Fibroblast of villous mesenchyme (primary cell): ENCODE results near the gene ANKRD60. TPM values are rescaled to one million over a fixed set of nuclear protein-coding genes. Genes with fewer than 3 reads are reported as not detected.

ENCODE experiments used
- DNase-seq: peaks from one replicate; pipeline ENCODE4 v3.0.0-alpha.2; 2010; ENCODE audit warnings: low read depth
- H3K4me3 ChIP-seq: 2 replicates; pipeline ENCODE4 v1.5.1; 2011; ENCODE audit warnings: low read depth, mild to moderate bottlenecking, low read length
- CTCF ChIP-seq: IDR thresholded peaks from 2 replicates; pipeline ENCODE4 v1.5.1; 2012; ENCODE audit warnings: low read depth, mild to moderate bottlenecking, low read length; ENCODE audit not compliant: insufficient read depth
- total RNA-seq: library from RNA; depleted of rRNA; stranded (reverse); fragments of >200 nt; gene quantifications from 2 replicates; pipeline ENCODE4 v1.2.3, GENCODE V29; 2012

ANKRD60 gene
- total RNA-seq, 1 donor, result not detected

- no peak for DNase-seq
- TF ChIP-seq CTCF, result no peak
- H3K4me3 ChIP-seq, result no peak overlapping the region
These were observed 16.1 kb upstream of the ANKRD60 start for GRCh38 chr20:58244517-58245030.

- no peak for DNase-seq
- no peak overlapping the region for H3K4me3 ChIP-seq
- TF ChIP-seq CTCF, result no peak
These were observed 15.4 kb upstream of the ANKRD60 start for GRCh38 chr20:58243653-58244410.

- DNase-seq, result no peak
- no peak overlapping the region for H3K4me3 ChIP-seq
- TF ChIP-seq CTCF, result no peak
These were observed 14.4 kb upstream of the ANKRD60 start for GRCh38 chr20:58242824-58243223.

GRCh38 chr20:58241766-58242465, 13.5 kb upstream of the ANKRD60 start:
- DNase-seq, result no peak
- no peak overlapping the region for H3K4me3 ChIP-seq
- TF ChIP-seq CTCF, result no peak

GRCh38 chr20:58240471-58240870, 12.0 kb upstream of the ANKRD60 start:
- DNase-seq, result no peak
- H3K4me3 ChIP-seq, result no peak overlapping the region
- no peak for TF ChIP-seq CTCF

GRCh38 chr20:58239216-58239615, 10.8 kb upstream of the ANKRD60 start:
- H3K4me3 ChIP-seq, result no peak overlapping the region
- no peak for TF ChIP-seq CTCF
- no peak for DNase-seq

- no peak for DNase-seq
- no peak for TF ChIP-seq CTCF
- H3K4me3 ChIP-seq, result no peak overlapping the region
These were observed 10.0 kb upstream of the ANKRD60 start for GRCh38 chr20:58238490-58238889.
